Embryonic facial prominence (tissue), 1 donor: ENCODE measurements around the gene MUS81.
"Not testable (repeated sequence)": the region's sequence is repeated elsewhere in the genome, so short reads cannot be mapped to it uniquely, and the experiment has no call there.

Experiments
- DNase-seq: peaks from one replicate; pipeline ENCODE4 v3.0.0-alpha.2; 2016; ENCODE audit errors: extremely low spot score

Gene MUS81

DNA sequence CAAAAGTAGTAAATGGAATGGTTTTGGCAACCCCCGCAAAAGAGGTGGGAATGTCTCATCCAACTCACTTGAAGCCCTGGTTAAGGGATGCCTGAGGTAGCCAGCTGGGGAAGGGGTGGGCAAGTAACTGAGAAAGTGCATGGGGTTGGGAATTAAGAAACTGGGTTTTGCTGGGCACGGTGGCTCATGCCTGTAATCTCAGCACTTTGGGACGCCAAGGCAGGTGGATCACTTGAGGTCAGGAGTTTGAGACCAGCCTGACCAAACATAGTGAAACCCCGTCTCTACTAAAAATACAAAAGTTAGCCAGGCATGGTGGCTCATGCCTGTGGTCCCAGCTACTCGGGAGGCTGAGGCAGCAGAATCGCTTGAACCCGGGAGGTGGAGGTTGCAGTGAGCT lies 11.5 kb upstream of the MUS81 start:
- DNase-seq = not testable (repeated sequence)

DNA sequence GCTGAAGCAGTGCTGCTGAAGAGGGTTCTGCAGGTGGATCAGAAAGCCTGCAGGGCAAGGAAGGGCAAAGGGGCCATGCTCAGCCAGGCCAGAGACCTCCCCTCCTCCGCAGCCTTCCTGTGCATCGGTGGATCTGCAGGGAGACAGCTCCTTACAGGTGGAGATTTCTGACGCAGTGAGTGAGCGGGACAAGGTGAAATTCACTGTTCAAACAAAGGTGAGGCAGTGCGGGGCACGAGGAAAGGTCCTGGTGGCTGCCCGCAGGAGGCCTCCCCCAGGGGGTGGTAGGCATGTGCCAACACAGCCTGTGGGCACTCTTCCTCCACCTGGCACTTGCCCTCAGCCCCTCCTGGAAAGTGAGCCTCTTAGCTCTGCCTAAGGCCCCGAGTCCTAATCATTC lies 10.9 kb upstream of the MUS81 start:
- no peak for DNase-seq

DNA sequence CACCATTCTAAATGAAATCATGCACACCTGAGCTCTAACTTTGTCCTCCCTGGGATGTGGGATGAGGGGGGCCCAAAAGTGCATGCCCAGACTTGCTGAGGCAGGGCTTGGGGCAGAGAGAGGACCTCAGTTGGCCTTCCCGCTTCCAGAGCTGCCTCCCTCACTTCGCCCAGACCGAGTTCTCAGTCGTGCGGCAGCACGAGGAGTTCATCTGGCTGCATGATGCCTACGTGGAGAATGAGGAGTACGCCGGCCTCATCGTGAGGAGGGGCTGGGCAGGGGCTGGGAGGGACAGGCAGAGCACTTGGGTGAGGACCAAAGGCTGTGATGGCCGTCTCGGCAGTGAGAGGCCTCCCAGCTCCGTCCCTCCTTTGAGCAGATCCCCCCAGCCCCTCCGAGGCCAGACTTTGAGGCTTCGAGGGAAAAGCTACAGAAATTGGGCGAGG lies 10.4 kb upstream of the MUS81 start:
- DNase-seq = no peak

DNA sequence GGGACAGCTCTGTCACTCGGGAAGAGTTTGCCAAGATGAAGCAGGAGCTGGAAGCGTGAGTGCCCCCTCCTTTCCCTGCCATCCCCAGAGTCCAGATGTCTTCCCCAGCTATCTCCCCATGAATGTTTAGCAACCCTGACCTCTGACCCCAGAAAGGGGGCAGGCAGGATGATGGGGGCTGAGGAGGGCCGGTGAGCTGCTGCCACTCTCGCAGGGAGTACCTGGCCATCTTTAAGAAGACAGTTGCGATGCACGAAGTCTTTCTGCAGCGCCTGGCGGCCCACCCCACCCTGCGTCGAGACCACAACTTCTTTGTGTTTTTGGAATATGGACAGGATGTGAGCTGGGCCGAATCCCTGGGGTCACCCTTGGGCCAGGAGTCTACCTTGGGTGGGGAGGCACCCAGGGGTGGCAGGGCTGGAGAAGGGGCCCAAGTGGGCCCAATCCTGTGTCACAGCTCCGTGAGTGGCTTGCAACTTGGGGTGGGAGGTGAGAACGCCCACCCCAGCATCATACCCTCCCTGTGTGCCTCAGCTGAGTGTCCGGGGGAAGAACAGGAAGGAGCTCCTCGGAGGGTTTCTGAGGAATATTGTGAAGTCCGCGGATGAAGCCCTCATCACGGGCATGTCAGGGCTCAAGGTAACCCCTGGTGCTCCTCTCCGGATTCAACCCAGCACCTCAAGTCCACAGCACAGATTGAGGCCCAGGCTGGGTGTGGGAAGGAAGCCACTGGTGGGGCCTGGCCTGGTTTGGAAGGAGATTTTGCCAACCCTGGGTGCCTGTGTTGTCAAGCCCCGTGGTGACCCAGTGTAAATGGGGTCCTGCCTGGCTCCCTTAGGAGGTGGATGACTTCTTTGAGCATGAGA lies 9.8 kb upstream of the MUS81 start:
- no peak for DNase-seq

DNA sequence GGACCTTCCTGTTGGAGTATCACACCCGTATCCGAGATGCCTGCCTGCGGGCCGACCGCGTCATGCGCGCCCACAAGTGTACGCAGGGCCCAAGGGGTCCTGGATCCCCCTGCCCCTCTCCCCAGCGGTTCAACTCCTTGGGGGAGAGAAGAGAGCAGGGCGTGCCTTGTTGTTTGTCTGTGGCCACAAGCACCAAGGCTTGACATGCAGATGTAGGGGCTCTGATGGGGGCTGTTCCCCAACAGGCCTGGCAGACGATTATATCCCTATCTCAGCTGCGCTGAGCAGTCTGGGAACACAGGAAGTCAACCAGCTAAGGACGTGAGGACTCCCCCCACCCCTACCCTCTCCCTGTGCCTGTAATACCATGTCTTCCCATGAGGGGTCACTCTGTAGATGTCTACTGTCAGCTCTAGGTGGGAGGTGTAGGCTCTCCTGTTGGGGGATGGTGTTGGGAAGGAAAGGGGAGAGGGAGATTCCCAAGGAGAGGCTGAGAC lies 9.1 kb upstream of the MUS81 start:
- DNase-seq = no peak

DNA sequence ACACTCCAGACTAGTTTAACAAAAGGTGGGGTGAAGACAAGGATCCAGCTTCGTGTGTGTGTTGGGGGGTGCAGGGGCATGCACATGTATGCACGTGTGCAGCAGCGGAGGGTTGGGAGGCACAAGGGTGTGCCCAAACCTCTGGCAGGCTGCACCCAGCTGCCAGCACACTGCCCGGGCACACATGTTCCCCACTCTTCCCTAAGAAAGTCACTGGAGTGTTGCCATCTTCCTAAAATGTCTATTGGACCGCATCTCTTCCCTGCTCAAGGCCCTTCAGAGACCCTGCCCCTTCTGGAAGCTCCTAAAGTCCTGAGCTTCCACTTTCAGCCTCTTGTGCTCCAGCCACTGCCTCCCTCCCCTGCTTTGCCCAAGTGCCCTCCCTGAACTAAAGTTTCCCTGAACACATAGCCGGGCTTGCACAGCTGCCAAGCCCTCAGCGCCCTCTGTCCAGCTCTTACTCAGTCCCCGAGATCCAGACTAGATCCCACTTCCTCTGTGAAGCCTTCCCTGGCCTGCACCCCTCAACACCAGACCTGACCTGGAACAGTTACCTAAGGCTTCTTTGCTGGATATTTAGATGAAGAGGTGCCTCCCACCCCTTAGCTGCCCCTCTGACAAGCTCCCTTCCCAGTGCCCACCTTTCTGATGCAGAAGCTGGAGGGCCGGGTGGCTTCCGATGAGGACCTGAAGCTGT lies 8.3 kb upstream of the MUS81 start:
- no peak for DNase-seq

DNA sequence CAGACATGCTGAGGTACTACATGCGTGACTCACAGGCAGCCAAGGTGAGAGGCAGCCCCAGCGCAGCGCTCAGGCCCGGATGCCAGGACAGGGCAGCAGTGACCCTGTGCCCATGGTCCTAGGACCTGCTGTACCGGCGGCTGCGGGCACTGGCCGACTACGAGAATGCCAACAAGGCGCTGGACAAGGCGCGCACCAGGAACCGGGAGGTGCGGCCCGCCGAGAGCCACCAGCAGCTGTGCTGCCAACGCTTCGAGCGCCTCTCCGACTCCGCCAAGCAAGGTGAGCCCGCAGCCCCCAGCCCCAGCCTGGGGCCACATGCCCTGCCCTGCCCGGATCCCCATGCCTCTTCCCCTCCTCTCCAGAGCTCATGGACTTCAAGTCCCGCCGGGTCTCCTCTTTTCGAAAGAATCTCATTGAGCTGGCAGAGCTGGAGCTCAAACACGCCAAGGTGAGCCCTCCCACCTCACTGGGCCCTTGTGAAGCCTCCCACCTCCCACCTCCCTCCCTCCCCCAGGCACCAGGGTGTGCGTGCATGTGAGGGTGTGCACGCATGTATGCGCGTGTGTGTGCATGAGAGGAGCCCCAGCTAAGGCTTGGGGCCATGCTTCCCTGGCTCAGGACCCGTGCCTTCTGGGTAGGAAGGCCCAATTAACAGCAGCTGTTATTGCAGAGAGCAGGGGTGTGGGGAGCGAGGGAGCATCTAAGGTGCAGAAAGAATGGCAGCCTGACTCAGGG lies 7.6 kb upstream of the MUS81 start:
- no peak for DNase-seq

DNA sequence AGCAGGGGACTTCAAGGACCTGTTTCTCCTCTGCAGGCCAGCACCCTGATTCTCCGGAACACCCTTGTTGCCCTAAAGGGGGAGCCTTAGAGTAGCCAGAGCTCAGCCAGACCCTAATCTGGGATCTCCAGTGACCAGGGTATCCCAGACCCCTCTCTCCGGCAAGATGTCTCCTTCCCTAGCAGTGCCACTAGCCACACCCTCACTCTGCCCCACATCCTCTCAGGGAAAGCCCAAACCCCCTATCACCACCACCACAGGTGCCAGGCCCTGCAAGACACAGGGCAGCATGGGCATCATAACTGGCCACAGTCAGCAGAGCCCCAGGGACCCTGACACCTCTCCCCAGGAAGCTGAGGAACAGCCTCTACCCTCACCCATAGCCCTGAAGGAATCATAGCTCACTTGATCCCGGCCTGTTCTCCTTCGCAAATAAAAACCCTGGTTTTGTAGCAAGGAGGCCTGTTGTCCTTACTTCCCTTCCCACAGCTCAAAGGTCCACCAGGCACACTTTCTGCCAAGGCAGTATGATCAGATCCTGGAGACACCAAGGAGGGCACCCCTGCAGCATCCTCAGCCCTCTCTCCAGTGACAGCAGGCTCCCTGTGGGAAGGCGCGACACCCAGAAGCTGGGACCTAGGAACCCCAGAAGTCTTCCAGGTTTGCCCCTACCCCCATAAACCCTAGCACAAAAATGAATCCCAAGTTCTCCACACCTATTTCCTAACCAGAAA lies 6.8 kb upstream of the MUS81 start:
- no peak for DNase-seq

DNA sequence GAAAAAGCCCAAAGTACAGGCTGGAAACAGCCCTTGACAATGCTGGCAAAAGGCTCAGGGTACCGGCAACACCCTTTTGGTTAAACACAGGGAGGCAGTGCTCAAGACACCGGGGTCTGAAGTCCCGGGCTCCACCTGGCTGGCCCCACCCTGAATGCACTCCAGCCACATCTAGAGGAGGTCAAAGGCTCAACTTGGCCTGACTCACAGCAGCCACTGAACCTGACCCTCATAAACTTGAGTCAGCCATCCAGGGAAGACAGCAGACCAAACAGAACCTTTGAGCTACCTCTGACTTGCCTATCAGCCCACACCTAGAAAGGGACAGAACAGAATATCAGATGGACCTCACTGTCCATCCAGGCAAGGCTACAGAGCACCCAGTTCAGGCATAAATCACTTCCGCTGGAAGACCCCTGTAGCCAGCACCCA lies 6.1 kb upstream of the MUS81 start:
- DNase-seq = no peak

DNA sequence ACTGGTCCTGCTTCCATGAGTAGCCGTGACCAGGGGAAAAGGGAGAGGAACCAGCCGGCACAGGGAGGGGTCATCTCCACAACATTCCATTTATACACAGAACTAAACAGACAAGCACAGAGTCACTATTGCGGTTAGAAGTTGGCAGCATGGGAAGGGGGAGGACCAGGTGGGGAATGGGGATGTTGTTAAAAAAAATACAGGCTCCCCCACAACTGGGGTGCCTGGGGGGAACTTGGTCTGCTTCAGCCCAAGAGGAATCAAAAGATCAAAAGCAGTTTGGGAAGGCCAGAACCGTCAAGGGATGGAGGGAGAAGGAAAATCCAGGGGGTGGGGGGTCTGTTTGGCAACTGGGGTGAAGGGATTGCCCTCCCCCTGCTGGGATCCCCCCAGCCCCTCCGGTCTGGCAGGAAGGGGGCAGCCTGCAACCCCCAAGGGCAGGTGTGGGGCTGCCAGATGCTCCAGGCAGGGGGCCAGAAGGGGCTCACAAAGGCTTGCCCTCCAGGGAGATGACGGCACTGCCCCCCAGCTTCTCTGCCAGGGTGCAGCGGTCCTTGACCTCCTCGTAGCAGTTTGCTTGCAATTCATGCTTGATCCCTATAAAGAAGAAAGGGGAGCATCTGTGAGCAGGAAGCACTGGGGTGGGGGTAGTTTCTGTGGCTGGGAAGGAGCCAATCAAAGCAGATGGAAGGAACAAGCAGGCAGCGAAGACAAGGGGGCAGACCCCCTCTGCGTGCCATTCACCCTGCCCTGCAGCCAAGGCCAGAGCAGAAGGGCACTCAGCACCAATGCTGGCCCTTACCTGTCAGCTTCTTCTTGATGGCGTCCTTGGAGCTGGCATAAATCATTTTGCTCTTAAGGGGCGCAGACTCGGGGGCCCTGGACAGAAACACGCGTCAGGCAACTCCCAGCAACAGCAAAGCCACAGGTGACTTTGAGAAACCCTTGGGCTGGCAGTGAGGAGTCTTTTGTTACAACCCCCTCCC lies 5.1 kb upstream of the MUS81 start:
- no peak for DNase-seq

DNA sequence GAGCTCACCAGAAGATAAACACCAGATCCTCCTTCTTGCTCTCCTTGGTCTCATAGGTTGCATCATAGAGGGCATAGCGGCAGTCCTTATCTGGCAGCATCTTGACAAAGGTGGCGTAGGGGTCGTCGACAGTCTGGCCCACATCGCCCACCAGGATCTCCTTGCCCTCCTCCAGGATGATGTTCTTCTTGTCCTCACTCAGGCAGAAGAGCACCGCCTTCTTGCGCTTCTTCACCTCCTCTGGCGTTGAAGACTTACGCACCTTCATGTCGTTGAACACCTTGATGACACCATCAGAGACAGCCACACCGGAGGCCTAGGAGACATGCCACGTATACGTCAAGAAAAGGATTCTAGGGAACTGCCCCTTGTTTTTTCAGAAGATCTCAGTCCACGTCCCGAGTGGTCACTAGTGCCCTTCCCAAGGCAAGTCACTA lies 4.3 kb upstream of the MUS81 start:
- no peak for DNase-seq

DNA sequence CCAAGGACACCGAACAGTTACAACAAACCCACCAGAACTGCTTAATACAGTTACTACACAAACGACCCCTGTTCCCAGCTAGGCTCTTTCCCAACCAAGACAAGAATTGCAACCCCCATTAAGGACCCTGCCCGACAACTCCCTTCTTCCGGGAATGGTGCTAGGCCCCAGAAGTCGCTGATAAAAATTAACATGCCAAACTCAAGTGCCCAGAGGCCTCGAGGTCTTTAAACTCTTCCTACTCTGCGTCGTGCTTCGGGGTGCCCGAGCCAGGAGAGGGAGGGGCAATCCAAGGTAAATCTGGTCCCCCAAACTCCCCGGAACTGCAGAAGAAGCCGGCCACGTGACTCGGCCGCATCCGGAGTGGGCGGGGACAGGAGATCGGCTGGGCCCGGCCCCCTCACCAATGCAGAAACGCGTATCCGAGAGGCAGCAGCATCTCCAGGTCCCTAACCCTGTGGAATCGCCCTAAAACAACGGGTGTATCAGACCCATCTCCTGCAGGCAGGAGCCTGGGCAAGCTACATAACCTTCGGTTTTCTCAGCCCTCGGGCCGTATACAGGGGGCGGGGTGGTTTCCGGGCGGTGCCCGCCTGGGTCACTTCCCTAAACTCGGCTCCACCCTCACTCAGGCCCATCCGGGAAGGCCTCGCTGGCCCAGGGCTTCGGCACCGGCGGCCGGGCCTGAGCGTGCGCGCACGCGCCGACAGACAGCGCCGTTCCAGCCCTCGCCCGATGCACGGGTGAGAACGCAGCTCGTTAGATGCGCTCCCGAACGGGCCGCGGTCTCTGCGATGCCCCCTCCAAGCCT lies 3.3 kb upstream of the MUS81 start:
- DNase-seq = peak; percentile 4

DNA sequence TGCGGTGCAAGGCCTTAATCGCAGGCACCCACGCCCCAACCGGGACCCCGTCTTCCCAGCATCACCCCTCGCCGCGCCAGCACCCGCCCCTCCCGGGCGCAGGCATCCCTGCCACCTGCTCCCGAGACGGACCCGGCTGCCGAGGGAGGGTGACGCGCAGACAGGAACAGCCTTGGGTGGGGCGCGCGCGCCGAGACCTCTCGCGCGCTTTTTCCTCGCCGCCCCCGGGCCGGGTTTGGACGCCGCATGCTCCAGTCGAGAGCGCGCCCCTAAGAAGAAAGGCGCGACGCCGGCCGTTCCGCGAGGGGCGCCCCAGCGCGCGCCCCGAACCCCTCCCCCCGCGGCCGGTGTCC lies 2.8 kb upstream of the MUS81 start:
- DNase-seq = no peak

DNA sequence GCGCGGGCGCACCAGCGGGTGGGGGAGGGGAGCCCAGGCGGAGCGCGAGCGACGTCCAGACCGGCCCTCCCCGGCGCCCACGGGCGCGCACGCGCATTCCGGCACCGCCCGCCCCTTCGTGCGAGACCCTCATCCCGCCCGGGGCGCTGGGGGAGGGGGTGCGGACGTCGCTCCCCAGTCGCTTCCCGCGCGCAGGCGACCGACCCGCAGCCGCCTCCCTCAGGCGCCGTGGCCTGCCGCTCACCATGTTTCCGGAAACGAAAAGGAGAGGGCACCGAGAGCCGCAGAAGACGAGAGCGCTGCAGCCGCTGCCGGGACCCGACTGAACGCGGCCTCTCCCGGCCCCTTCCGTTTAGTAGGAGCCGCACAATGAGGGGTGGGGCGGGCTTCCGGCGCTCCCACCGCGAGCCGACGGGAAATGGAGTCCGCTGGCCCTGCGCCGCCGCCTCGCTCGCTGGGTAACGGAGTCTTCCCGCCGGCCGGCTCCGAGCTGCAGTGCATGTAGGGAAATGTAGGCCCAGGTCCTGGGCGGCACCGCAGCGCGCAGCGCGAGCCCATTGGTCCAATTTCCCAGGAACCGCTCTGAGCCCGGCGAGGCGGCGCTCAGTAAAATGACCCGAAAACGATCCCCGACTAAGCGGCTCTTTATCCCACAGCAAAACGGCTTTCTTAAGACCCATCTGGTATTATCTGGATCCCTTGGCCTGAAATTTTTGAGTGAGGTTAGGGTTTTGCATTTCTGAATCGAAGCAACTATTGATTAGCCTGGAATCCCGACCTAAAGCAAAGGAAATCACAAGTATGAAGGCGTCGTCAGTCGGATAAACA lies 2.2 kb upstream of the MUS81 start, which contains the start of gene CFL1:
TSS of gene CFL1 (minus strand) at position 328 of the 828 bp plus-strand sequence. CDS start at position 247, 81 bp downstream.
- peak; percentile 95 for DNase-seq

DNA sequence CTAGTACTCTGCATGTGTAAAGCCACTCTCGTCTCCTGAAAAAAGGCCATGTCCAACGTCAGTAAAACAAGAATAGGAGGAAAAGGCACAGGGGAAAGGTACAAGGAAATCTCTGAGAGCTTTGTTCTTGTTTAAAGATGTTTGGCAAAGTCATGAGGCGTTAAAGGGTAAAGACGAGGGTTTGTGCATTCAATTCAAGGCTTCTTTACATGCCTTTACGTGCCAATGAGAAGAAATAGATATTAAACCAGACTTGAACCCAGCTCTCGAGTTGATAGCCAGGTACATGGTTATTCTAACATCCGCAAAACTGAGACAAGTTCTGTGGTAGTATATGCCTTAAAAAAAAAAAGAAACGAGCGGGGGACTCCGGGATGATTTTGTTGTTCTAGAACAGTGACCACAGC lies 1.5 kb upstream of the MUS81 start:
- no peak for DNase-seq

DNA sequence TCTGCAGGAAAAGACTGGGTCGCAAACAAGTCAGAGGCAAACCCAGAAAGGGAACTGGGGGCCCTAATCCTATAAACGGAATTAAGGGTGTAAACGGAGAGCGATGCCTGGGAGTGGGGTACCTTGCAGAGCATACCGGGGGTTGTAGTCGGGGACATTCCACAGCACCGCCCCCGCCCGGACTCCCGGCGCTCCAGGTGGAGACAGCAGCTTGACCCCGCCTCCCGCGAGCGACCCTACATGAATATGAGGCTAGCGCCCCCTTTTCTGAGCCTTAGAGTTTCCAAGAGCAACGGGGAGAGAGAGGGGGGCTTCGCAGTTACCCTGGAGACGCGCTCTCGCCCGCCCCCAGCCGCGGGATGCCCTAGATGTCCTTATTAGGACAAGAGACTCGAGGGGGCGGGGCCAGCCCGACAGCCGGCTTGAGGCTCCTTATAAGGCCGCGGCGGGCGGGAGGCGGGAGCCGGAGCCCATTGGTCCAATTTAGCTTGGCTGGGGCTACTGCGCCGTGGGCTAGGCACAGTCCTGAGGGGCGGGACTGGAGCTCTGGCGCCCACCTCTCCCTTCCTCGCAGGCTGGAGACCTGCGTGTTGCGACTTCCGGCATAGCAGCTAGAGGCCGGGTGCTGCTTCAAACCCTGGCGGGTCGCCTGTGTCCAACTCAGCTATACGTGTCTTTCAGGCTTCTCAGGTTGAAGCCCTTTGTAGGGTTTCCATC lies 980 bp upstream of the MUS81 start:
- DNase-seq = peak; percentile 96

DNA sequence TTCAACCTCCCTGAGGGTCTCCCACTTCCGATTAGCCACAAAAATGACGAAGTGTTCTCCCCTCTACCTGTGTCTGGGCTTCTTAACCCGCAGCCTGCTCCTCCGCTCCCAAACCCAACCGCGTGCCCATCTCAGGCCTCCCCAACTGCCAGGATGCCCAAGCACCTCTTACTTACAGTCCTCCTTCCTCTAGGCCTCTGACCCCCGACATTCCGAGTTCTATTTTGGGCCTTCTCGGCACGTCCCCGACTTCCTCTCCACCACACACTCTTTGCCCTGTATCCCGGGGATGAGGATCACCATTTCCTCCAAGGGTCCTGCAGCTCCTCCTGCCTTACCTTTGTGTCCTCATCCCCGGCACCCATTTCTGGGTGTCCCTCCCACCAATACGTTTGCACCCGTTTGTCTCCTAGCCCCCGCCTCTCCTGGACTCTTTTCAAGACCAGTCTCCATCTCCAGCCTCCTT lies 388 bp upstream of the MUS81 start:
- DNase-seq = no peak

DNA sequence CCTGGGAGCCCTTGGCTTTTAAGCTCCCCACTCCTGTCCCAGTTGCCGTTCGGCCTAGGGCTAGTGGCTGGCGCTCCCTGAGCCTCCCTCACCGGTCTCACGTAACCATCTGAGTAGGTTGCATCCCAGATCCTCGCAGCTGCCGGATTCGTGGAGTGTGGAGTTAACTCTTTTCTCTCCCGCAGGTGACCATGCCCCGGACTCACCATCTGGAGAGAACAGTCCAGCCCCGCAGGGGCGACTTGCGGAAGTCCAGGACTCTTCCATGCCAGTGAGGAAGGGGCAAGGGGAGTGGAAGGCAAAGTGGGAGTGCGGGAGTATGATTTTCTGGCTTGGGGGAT lies 902 bp downstream of the MUS81 start:
- peak; percentile 8 for DNase-seq
